NCI-H526 treated with DMSO at 0.1 percent for 48 hours (cell line): ENCODE measurements around the gene COA1.
"Not testable (repeated sequence)": the region's sequence is repeated elsewhere in the genome, so short reads cannot be mapped to it uniquely, and the experiment has no call there.

Source experiments
- DNase-seq: peaks from one replicate; lab custom pipeline; 2025; lab: John Stamatoyannopoulos, UW

COA1 gene

GRCh38 chr7:43627798-43628197 is 101.5 kb downstream of the COA1 start:
- DNase-seq, result not testable (repeated sequence)

DNA sequence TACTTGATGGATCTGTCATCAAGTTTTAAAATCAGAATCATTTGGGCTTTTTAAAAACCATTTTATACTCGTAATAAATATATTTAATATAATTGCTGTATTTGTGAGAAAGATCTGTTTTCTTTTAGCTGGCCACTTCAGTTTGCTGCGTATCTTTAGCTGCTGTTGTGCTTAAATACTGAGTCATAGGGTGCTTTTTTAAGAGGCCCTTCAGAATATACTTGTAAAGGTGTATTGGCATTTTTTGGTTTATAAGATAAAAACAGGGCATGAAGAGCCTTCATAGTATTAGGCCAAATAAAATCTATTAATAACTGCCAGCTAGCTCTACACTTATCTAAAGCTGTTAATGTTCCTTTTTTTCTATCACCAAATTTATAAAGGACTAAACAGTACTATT is 102.6 kb downstream of the COA1 start:
- DNase-seq, result no peak

GRCh38 chr7:43625980-43626379 is 103.3 kb downstream of the COA1 start:
- peak; percentile 96 for DNase-seq

- peak; percentile 84 for DNase-seq
Measured at GRCh38 chr7:43625453-43625852, 103.9 kb downstream of the COA1 start.

DNA sequence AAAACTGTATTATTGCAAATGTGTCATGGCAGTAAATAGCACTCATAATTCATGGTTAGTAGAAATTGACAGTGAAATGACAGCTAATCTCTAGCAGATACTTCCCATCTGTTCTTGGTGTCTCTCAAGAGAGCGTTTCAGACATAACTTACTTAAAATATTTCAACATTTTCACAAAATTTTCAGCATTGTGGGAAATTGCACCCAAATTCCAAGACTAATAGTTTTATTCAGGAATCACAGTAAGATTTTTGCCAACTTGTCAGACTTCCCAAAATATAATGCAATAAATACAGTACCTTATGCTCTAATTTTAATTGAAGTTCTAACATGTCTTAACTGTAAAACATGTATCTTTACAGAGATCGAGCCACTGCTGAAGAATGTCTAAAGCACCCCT is 105.2 kb downstream of the COA1 start:
- no peak for DNase-seq

- no peak for DNase-seq
Measured at GRCh38 chr7:43621729-43622448, 107.4 kb downstream of the COA1 start.

GRCh38 chr7:43619213-43620012 is 109.9 kb downstream of the COA1 start:
- DNase-seq, result peak; percentile 82

- DNase-seq, result no peak
Measured at GRCh38 chr7:43618073-43618472, 111.2 kb downstream of the COA1 start.

DNA sequence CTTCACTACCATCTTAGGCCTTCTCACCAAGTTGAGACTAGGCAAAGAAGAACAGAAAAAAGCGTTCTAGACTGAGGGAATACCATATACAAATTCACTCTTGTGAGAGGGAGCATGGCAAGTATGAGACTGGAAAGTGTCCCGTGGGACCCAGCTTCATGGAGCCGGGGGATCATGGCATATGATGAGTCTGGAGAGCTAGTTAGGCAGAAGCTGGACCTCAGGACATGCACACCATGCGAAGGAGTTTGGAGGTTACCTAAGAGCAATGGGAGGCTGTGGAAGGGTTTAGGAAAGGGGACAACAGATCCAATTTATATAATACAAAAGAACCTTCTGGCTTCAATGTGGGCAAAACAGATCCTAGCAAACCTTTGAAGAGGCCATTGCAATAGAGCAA is 112.3 kb downstream of the COA1 start:
- no peak for DNase-seq

DNA sequence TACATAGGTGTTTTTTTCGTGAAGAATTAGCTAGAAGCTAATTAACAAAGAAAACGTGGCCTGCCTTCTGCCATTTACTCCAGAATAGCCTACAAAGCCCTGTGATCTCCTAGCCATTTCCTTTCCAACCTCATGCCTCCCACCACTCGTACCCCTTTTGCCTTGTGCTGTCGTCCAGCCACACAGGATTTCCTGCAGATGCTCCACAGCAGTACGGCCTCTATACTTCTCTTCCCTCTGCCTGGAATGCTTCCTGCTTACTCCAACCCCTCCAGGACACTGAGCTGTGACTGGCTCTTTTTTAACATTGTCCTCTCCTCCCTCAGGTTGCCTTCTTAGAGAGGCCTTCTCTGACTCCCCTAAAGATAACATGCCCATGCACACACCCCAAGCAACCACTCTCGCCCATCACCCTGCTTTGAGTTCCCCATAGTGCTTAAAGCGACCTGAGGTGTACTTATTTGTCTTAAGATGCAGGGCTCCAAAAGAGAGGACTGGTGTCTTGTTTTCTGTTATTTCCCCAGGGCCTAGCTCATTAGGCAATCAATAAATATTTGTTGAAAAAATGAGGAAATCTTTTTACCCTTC is 113.7 kb downstream of the COA1 start:
- no peak for DNase-seq

- DNase-seq, result no peak
Measured at GRCh38 chr7:43612599-43613589, 116.4 kb downstream of the COA1 start.

DNA sequence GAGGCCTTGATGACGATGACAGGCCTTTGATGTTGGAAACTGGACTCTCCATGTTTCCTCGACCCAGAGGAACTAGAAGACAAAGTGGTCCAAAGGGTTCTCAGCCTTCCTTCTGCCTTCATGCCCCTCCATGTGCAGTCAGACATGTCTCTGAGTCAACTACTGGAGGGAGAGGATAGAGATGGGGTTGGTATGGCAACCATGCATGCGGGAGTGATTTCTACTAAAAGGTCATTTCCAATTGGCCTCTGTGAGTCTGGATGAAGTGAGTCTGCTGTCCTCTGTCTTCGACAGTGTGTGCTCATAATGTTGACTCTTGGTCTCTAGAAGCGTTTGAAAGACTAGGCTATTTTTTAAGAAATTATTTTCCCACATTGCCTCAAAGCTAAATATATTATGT is 117.2 kb downstream of the COA1 start:
- DNase-seq, result no peak

DNA sequence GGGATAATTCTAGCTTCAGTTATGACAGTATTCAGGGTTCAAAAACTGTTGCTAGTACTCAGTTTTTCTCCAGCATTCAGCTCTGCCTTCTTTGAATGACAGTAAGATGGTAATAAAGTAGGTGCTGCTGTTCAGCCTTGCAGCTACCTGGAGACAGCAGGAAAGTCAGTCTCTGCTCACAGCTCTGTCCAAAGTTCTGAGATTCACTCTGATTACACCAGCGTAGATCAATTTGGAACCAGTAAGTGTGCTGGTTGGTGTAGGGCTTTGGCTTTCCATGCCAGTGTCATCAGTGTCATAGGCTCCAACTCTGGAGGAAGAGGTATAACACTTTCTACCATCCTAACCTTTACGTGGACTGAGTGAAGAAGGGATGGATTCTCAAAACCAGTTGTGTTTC is 120.2 kb downstream of the COA1 start:
- no peak for DNase-seq

- DNase-seq, result no peak
Measured at GRCh38 chr7:43604251-43604650, 125.1 kb downstream of the COA1 start.

- DNase-seq, result no peak
Measured at GRCh38 chr7:43602256-43602655, 127.1 kb downstream of the COA1 start.

DNA sequence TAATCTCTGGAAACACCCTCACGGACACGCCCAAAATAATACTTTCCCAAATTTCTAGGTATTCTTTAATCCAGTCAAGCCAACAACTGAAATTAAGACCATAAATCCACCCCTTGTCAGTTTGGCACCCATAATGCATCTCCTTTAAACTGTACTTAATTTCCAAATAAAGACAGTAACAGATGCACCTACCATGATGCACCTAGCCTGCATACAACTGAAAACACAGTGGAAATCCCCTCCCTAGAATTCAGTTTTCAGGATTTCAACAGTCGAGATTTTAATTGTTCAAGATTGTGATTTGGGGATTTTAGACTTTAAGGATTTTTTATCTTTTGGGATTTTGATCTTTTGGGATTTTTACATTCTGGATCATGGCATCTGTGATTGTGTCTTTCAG is 129.3 kb downstream of the COA1 start:
- DNase-seq, result no peak

DNA sequence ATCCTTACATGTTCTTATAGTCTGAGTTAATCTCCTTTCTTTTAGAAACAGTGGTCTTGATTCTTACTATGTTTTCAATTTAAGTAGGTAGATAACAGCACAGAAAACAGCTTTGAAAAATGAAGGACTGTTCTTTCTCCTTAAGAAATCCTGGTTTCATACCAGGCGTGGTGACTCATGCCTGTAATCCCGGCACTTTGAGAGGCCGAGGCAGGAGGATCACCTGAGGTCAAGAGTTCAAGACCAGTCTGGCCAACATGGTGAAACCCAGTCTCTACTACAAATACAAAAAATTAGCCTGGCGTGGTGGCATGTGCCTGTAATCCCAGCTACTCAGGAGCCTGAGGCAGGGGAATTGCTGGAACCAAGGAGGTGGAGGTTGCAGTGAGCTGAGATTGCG is 132.9 kb downstream of the COA1 start:
- DNase-seq, result not testable (repeated sequence)

DNA sequence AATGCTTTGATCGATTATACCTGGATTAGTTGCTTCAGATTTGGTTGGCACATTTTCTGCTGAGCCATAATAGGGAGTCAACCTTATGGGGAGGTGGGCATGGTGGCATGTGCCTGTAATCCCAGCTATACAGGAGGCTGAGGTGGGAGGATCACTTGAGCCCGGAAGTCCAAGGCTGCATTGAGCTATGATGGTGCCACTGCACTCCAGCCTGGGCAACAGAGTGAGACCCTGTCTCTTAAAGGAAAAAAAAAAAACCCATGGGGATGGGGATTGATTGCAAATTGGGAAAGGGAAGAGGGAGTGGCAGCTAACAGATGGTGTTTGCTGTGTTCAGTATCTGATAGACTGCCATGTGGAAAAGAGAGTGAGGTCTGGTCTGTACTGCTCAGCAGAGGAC is 135.3 kb downstream of the COA1 start:
- DNase-seq, result no peak

GRCh38 chr7:43593010-43593409 is 136.3 kb downstream of the COA1 start:
- DNase-seq, result no peak

- DNase-seq, result no peak
Measured at GRCh38 chr7:43592326-43592725, 137.0 kb downstream of the COA1 start.

DNA sequence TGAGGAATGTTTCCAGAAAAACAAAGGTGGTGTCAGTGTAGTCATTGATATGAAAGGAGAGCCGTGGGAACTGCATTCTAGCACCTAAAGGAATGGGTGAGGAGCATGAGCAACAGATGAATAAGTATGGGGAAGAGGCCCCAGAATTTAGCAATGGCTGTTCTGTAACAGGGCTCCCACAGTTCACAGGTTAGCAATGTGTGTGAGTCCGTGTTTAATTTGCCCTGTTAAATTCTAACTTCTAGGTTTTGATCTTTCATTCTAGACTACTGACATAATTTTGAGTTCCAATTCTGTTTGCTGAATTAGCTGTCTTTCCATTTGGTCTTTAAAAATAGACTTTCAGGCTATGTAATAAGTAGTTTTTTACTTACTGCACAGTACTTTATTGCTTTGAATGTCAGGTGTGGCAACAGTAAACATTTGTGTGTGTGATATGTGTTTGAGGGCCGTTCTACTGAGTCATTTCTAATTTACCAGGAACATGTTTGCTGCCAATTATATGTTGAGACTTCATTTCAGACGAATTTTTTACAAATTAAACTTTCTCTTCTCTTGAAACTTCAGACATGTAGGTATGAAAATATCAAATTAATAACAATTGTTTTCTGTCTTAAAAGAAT is 137.7 kb downstream of the COA1 start:
- DNase-seq, result no peak
